ENCODE data around the gene PFKM.

GRCh38 chr12:48177982-48178381 lies 58.8 kb downstream of the PFKM start:
- TF ChIP-seq CTCF (conservative IDR thresholded peaks at IDR 0.05; ENCODE audit: low read depth, low read length) (no peak), POLR2A (IDR thresholded peaks at IDR 0.05; ENCODE audit: low read depth, low read length) (no peak), CEBPB (IDR thresholded peaks at IDR 0.05; ENCODE audit: low read depth, low read length) (no peak), SMC3 (IDR thresholded peaks at IDR 0.05; ENCODE audit: low read depth, low read length) (no peak), FOS (IDR thresholded peaks at IDR 0.05; ENCODE audit: low read depth, low read length) (no peak)
